GM23338 (cell line): ENCODE measurements around the gene CMBL. TPM values are rescaled to one million over a fixed set of nuclear protein-coding genes. Genes with fewer than 3 reads are reported as not detected.
A peak's percentile ranks its signal among the peaks of the same experiment; 100 is the strongest.

Experiments
- ATAC-seq: fragments of 200-7000 bp; cut with Tn5 transposase; 3 replicates; pipeline ENCODE4 v1.9.1; 2020
- DNase-seq: peaks from one replicate; pipeline ENCODE4 v3.0.0-alpha.2; 2015; ENCODE audit warnings: low spot score
- H2AFZ ChIP-seq: fragments of 200-600 bp; sonication (generic); 2 replicates; pipeline ENCODE4 v1.8.0; 2016; ENCODE audit warnings: antibody characterized with exemption, mild to moderate bottlenecking, moderate library complexity
- H3F3A ChIP-seq: fragments of 200-600 bp; sonication (generic); replicated peaks from 2 replicates; pipeline ENCODE4 v1.8.0; 2017; ENCODE audit warnings: antibody characterized with exemption, mixed run types, low read depth
- H3K27ac ChIP-seq: fragments of 200-600 bp; sonication (generic); 2 replicates; pipeline ENCODE4 v1.6.1; 2016; ENCODE audit warnings: low read depth
- H3K27me3 ChIP-seq: fragments of 200-600 bp; sonication (generic); 2 replicates; pipeline ENCODE4 v1.8.0; 2016; ENCODE audit warnings: mild to moderate bottlenecking, mixed run types, moderate library complexity; ENCODE audit not compliant: insufficient read depth
- H3K36me3 ChIP-seq: fragments of 200-600 bp; sonication (generic); 2 replicates; pipeline ENCODE4 v1.8.0; 2016; ENCODE audit warnings: mild to moderate bottlenecking; ENCODE audit not compliant: insufficient read depth
- H3K4me1 ChIP-seq: fragments of 200-600 bp; sonication (generic); 2 replicates; pipeline ENCODE4 v1.8.0; 2016; ENCODE audit warnings: mild to moderate bottlenecking, moderate library complexity; ENCODE audit not compliant: insufficient read depth
- H3K4me2 ChIP-seq: fragments of 200-600 bp; sonication (generic); 2 replicates; pipeline ENCODE4 v1.7.1; 2017; ENCODE audit warnings: mixed run types
- H3K4me3 ChIP-seq: fragments of 200-600 bp; sonication (generic); 2 replicates; pipeline ENCODE4 v1.6.1; 2016; ENCODE audit warnings: mixed run types
- H3K79me2 ChIP-seq: fragments of 200-600 bp; sonication (generic); replicated peaks from 2 replicates; pipeline ENCODE4 v1.8.0; 2017; ENCODE audit warnings: mild to moderate bottlenecking; ENCODE audit not compliant: insufficient read depth
- H3K9me2 ChIP-seq: fragments of 200-600 bp; sonication (generic); 2 replicates; pipeline ENCODE4 v1.8.0; 2017; ENCODE audit not compliant: insufficient read depth
- H4K20me1 ChIP-seq: fragments of 200-600 bp; sonication (generic); replicated peaks from 2 replicates; pipeline ENCODE4 v1.8.0; 2017; ENCODE audit warnings: mild to moderate bottlenecking; ENCODE audit not compliant: insufficient read depth
- H3K27ac Mint-ChIP-seq: 2 replicates; pipeline ENCODE4 v1.8.0; 2020; ENCODE audit warnings: inconsistent platforms, mild to moderate bottlenecking, moderate library complexity, mixed read lengths
- H3K27me3 Mint-ChIP-seq: 3 replicates; pipeline ENCODE4 v1.8.0; 2022; ENCODE audit warnings: low read depth, mild to moderate bottlenecking, moderate library complexity, mixed read lengths, inconsistent platforms; ENCODE audit not compliant: insufficient read depth, poor library complexity
- H3K36me3 Mint-ChIP-seq: 3 replicates; pipeline ENCODE4 v1.8.0; 2021; ENCODE audit warnings: low read depth, mild to moderate bottlenecking, inconsistent platforms, moderate library complexity, mixed read lengths
- H3K4me1 Mint-ChIP-seq: 3 replicates; pipeline ENCODE4 v1.8.0; 2020; ENCODE audit warnings: mild to moderate bottlenecking, inconsistent platforms, mixed read lengths
- H3K4me3 Mint-ChIP-seq: 3 replicates; pipeline ENCODE4 v1.8.0; 2021; ENCODE audit warnings: moderate library complexity, mild to moderate bottlenecking, inconsistent platforms, mixed read lengths
- H3K9me3 Mint-ChIP-seq: 3 replicates; pipeline ENCODE4 v1.8.0; 2020; ENCODE audit warnings: moderate library complexity, mild to moderate bottlenecking, inconsistent platforms, mixed read lengths
- CREB1 ChIP-seq: fragments of 250-450 bp; sonication (Bioruptor Pico); IDR thresholded peaks from 2 replicates; pipeline ENCODE4 v1.5.0; 2020; ENCODE audit warnings: low read depth, mild to moderate bottlenecking, moderate library complexity
- EZH2 ChIP-seq: fragments of 200-600 bp; sonication (generic); IDR thresholded peaks from one replicate; pipeline ENCODE4 v1.8.0; 2017; ENCODE audit warnings: antibody characterized with exemption, mild to moderate bottlenecking, low read depth; ENCODE audit not compliant: unreplicated experiment
- EZH2phosphoT487 ChIP-seq: fragments of 200-600 bp; sonication (generic); IDR thresholded peaks from one replicate; pipeline ENCODE4 v1.8.1; 2018; ENCODE audit warnings: antibody characterized with exemption; ENCODE audit not compliant: unreplicated experiment
- NANOG ChIP-seq: IDR thresholded peaks from 2 replicates; pipeline ENCODE4 v1.6.1; 2016; ENCODE audit warnings: antibody characterized with exemption, borderline replicate concordance
- POLR2AphosphoS5 ChIP-seq: IDR thresholded peaks from 2 replicates; pipeline ENCODE4 v1.6.1; 2016; ENCODE audit warnings: antibody characterized with exemption, low read depth
- STAT1 ChIP-seq: IDR thresholded peaks from one replicate; pipeline ENCODE4 v1.6.1; 2016; ENCODE audit warnings: antibody characterized with exemption; ENCODE audit not compliant: unreplicated experiment
- ZNF114 ChIP-seq: fragments of 250-450 bp; sonication (Bioruptor Pico); IDR thresholded peaks from 2 replicates; pipeline ENCODE4 v1.5.0; 2020; ENCODE audit warnings: mild to moderate bottlenecking, moderate library complexity
- ZNF331 ChIP-seq: fragments of 250-450 bp; sonication (Bioruptor Pico); IDR thresholded peaks from 2 replicates; pipeline ENCODE4 v1.5.0; 2020; ENCODE audit warnings: low read depth, mild to moderate bottlenecking, moderate library complexity
- polyA plus RNA-seq: library from polyadenylated mRNA; unstranded; fragments of >200 nt; fragmentation: Nextera tagmentation; extraction: Ambion mirVana; gene quantifications from 2 replicates; pipeline ENCODE4 v1.2.1, GENCODE V29; 2016
- total RNA-seq: library from RNA; depleted of rRNA; stranded (reverse); fragments of >200 nt; shearing (Covaris generic); gene quantifications from 2 replicates; pipeline ENCODE4 v1.2.3, GENCODE V29; 2014
- TF ChIP-seq, protein P1 (sequence below): IDR thresholded peaks from 2 replicates; pipeline ENCODE4 v1.6.1; 2016; ENCODE audit warnings: antibody characterized with exemption
- TF ChIP-seq, protein P2 (sequence below): fragments of 250-450 bp; sonication (Bioruptor Pico); IDR thresholded peaks from 2 replicates; pipeline ENCODE4 v1.5.0; 2020; ENCODE audit warnings: mild to moderate bottlenecking, moderate library complexity

The CMBL gene
- total and polyA plus RNA-seq, 2 experiments from 2014 or later = 13.2 to 24.1 TPM

DNA sequence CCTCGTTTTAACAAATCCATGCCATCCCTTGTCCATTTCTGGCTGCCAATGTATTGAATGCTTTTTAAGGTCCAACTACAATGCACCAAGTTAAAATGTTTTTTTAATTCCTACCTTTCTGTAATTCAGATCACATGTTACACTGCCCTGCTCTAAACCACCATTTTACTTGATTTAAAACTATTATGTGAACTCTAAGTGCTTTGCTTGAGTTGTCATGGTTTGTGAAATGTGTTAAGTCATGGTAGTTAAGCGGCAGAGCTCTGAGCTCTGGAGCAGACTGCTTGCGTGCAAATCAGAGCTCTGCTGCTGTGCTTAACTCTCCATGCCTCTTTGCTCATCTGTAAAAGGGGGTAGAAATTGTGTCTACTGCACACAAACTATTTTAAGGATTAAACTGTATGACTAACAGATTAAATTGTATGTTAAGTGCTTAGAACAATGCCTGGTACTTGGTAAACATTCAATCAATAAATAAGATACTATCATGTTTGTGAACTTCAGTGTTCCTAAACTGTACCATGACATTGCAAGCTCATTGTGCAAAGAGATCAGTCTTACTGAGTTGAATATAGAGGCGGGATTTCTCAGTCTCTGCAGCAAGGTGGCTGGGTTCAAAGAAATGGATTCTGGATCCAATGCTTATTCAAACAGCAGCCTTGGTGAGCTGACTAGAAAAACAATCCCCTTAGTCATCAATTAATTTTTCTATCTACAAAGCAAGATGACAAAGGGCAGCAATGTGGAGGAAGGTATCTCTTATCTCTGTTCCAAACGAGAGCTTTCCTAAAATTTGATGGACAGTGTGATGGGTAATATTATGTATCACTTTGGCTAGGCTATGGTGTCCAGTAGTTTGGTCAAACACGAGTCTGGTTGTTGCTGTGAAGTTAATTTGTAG is 16.1 kb upstream of the CMBL start:
- H3K27me3 Mint-ChIP-seq = peaks cover 7% of the 10 kb centered on the region
- DNase-seq (no peak), ATAC-seq (no peak)
- Histone ChIP-seq H3K9me2 (no peaks in the 10 kb centered on the region; the same call in 1 of the 2 replicates), H3K4me2 (no peak overlapping the region), H3F3A (no peaks in the 10 kb centered on the region), H2AFZ (no peak overlapping the region), H3K4me1 (no peaks in the 10 kb centered on the region), H3K27ac (no peak overlapping the region), H3K36me3 (no peaks in the 10 kb centered on the region), H4K20me1 (no peaks in the 10 kb centered on the region), H3K79me2 (no peaks in the 10 kb centered on the region), H3K4me3 (no peak overlapping the region), H3K27me3 (no peaks in the 10 kb centered on the region)
- H3K4me1 Mint-ChIP-seq = no peaks in the 10 kb centered on the region
- TF ChIP-seq, protein P1, sequence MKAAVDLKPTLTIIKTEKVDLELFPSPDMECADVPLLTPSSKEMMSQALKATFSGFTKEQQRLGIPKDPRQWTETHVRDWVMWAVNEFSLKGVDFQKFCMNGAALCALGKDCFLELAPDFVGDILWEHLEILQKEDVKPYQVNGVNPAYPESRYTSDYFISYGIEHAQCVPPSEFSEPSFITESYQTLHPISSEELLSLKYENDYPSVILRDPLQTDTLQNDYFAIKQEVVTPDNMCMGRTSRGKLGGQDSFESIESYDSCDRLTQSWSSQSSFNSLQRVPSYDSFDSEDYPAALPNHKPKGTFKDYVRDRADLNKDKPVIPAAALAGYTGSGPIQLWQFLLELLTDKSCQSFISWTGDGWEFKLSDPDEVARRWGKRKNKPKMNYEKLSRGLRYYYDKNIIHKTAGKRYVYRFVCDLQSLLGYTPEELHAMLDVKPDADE = no peak
- TF ChIP-seq STAT1 = no peak
- no peak for TF ChIP-seq ZNF331
- TF ChIP-seq POLR2AphosphoS5 = no peak
- no peak for TF ChIP-seq CREB1 (CRISPR knock-in tag)
- TF ChIP-seq EZH2phosphoT487 = no peak
- TF ChIP-seq, protein P2, sequence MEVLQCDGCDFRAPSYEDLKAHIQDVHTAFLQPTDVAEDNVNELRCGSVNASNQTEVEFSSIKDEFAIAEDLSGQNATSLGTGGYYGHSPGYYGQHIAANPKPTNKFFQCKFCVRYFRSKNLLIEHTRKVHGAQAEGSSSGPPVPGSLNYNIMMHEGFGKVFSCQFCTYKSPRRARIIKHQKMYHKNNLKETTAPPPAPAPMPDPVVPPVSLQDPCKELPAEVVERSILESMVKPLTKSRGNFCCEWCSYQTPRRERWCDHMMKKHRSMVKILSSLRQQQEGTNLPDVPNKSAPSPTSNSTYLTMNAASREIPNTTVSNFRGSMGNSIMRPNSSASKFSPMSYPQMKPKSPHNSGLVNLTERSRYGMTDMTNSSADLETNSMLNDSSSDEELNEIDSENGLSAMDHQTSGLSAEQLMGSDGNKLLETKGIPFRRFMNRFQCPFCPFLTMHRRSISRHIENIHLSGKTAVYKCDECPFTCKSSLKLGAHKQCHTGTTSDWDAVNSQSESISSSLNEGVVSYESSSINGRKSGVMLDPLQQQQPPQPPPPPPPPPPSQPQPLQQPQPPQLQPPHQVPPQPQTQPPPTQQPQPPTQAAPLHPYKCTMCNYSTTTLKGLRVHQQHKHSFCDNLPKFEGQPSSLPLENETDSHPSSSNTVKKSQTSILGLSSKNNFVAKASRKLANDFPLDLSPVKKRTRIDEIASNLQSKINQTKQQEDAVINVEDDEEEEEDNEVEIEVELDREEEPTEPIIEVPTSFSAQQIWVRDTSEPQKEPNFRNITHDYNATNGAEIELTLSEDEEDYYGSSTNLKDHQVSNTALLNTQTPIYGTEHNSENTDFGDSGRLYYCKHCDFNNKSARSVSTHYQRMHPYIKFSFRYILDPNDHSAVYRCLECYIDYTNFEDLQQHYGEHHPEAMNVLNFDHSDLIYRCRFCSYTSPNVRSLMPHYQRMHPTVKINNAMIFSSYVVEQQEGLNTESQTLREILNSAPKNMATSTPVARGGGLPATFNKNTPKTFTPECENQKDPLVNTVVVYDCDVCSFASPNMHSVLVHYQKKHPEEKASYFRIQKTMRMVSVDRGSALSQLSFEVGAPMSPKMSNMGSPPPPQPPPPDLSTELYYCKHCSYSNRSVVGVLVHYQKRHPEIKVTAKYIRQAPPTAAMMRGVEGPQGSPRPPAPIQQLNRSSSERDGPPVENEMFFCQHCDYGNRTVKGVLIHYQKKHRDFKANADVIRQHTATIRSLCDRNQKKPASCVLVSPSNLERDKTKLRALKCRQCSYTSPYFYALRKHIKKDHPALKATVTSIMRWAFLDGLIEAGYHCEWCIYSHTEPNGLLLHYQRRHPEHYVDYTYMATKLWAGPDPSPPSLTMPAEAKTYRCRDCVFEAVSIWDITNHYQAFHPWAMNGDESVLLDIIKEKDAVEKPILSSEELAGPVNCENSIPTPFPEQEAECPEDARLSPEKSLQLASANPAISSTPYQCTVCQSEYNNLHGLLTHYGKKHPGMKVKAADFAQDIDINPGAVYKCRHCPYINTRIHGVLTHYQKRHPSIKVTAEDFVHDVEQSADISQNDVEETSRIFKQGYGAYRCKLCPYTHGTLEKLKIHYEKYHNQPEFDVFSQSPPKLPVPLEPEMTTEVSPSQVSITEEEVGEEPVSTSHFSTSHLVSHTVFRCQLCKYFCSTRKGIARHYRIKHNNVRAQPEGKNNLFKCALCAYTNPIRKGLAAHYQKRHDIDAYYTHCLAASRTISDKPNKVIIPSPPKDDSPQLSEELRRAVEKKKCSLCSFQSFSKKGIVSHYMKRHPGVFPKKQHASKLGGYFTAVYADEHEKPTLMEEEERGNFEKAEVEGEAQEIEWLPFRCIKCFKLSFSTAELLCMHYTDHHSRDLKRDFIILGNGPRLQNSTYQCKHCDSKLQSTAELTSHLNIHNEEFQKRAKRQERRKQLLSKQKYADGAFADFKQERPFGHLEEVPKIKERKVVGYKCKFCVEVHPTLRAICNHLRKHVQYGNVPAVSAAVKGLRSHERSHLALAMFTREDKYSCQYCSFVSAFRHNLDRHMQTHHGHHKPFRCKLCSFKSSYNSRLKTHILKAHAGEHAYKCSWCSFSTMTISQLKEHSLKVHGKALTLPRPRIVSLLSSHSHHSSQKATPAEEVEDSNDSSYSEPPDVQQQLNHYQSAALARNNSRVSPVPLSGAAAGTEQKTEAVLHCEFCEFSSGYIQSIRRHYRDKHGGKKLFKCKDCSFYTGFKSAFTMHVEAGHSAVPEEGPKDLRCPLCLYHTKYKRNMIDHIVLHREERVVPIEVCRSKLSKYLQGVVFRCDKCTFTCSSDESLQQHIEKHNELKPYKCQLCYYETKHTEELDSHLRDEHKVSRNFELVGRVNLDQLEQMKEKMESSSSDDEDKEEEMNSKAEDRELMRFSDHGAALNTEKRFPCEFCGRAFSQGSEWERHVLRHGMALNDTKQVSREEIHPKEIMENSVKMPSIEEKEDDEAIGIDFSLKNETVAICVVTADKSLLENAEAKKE (CRISPR knock-in tag) = no peak
- no peak for TF ChIP-seq EZH2
- no peak for TF ChIP-seq NANOG
- TF ChIP-seq ZNF114 (CRISPR knock-in tag) = no peak
- H3K36me3 Mint-ChIP-seq = no peaks in the 10 kb centered on the region
- H3K27ac Mint-ChIP-seq = 0 out of 2 replicates have a peak overlapping the region, but pooled peaks have one; percentile 6
- no peak overlapping the region for H3K4me3 Mint-ChIP-seq
- no peaks in the 10 kb centered on the region for H3K9me3 Mint-ChIP-seq
